IPS DF 19.7 (cell line): ENCODE measurements around the gene CETN3.
"Not testable (repeated sequence)": the region's sequence is repeated elsewhere in the genome, so short reads cannot be mapped to it uniquely, and the experiment has no call there.

Experiments
- DNase-seq: peaks from one replicate; pipeline ENCODE4 v3.0.0-alpha.2; 2013; ENCODE audit warnings: low read depth, low spot score

CETN3 gene

GRCh38 chr5:90383903-90384302 lies 25.7 kb downstream of the CETN3 start:
- DNase-seq = no peak

- DNase-seq = no peak
Observed at GRCh38 chr5:90381213-90381929, 28.2 kb downstream of the CETN3 start.

- no peak for DNase-seq
Observed at GRCh38 chr5:90379652-90380051, 29.9 kb downstream of the CETN3 start.

GRCh38 chr5:90378752-90379151 lies 30.8 kb downstream of the CETN3 start:
- no peak for DNase-seq

- DNase-seq = not testable (repeated sequence)
Observed at GRCh38 chr5:90371269-90371668, 38.3 kb downstream of the CETN3 start.

GRCh38 chr5:90368454-90369246 lies 40.9 kb downstream of the CETN3 start:
- no peak for DNase-seq

- DNase-seq = no peak
Observed at GRCh38 chr5:90367879-90368278, 41.7 kb downstream of the CETN3 start.

- DNase-seq = no peak
Observed at GRCh38 chr5:90366948-90367347, 42.6 kb downstream of the CETN3 start.

GRCh38 chr5:90365328-90365727 lies 44.2 kb downstream of the CETN3 start:
- no peak for DNase-seq

GRCh38 chr5:90359073-90359920 lies 50.3 kb downstream of the CETN3 start:
- DNase-seq = no peak

- no peak for DNase-seq
Observed at GRCh38 chr5:90356622-90357021, 52.9 kb downstream of the CETN3 start.

- DNase-seq = no peak
Observed at GRCh38 chr5:90356176-90356575, 53.4 kb downstream of the CETN3 start.

GRCh38 chr5:90355635-90356034 lies 53.9 kb downstream of the CETN3 start:
- no peak for DNase-seq

GRCh38 chr5:90353254-90353653 lies 56.3 kb downstream of the CETN3 start:
- DNase-seq = no peak

GRCh38 chr5:90351101-90351500 lies 58.5 kb downstream of the CETN3 start:
- no peak for DNase-seq

- no peak for DNase-seq
Observed at GRCh38 chr5:90347462-90347861, 62.1 kb downstream of the CETN3 start.

- DNase-seq = no peak
Observed at GRCh38 chr5:90345684-90346083, 63.9 kb downstream of the CETN3 start.

GRCh38 chr5:90344689-90345088 lies 64.9 kb downstream of the CETN3 start:
- DNase-seq = no peak

GRCh38 chr5:90343731-90344130 lies 65.8 kb downstream of the CETN3 start:
- not testable (repeated sequence) for DNase-seq

- no peak for DNase-seq
Observed at GRCh38 chr5:90342576-90342975, 67.0 kb downstream of the CETN3 start.
